ENCODE data around the gene CABLES2.

GRCh38 chr20:62339647-62340062 is 67.4 kb downstream of the CABLES2 start:
- TF ChIP-seq CTCF (conservative IDR thresholded peaks at IDR 0.05; ENCODE audit: low read depth, low read length) (no peak), CEBPB (IDR thresholded peaks at IDR 0.05; ENCODE audit: low read depth, low read length) (no peak), POLR2A (IDR thresholded peaks at IDR 0.05; ENCODE audit: low read depth, low read length) (no peak), SMC3 (IDR thresholded peaks at IDR 0.05; ENCODE audit: low read depth, low read length) (no peak), USF2 (IDR thresholded peaks at IDR 0.05; ENCODE audit: low read depth, low read length) (no peak), MAFK (IDR thresholded peaks at IDR 0.05; ENCODE audit: low read depth, low read length) (no peak), RAD21 (IDR thresholded peaks at IDR 0.05; ENCODE audit: low read length) (no peak), ELK1 (IDR thresholded peaks at IDR 0.05; ENCODE audit: borderline replicate concordance, low read depth, low read length) (no peak), MXI1 (IDR thresholded peaks at IDR 0.05; ENCODE audit: borderline replicate concordance, low read depth, low read length) (no peak), RFX5 (IDR thresholded peaks at IDR 0.05; ENCODE audit: low read depth, low read length) (no peak), BHLHE40 (IDR thresholded peaks at IDR 0.05; ENCODE audit: low read depth, low read length) (no peak)

Measured in IMR-90 (cell line).